IMR-90 (cell line): ENCODE measurements around the gene TK2. TPM values are rescaled to one million over a fixed set of nuclear protein-coding genes. Genes with fewer than 3 reads are reported as not detected.

Experiments used
- ATAC-seq: fragments of 200-7000 bp; cut with Tn5 transposase; 2 replicates; pipeline ENCODE4 v1.9.1; 2020; ENCODE audit warnings: low read depth, mild to moderate bottlenecking, moderate library complexity
- BruUV-seq: library from RNA; stranded (reverse); fragments of 400-500 nt; replicated peaks from 2 replicates; lab custom pipeline; 2021; lab: Mats Ljungman, UMichigan
- CTCF ChIA-PET: fragments of 300-600 bp; formaldehyde crosslinking; extraction: SDS; loops from one replicate; lab custom pipeline; 2021; ENCODE audit warnings: antibody characterized with exemption; lab: Yijun Ruan, JAX
- POLR2A ChIA-PET: fragments of 300-600 bp; sonication (Branson Sonifier 250); formaldehyde crosslinking; loops from one replicate; lab custom pipeline; 2022; ENCODE audit warnings: antibody characterized with exemption; ENCODE audit not compliant: unreplicated experiment; lab: Charles Lee
- DNase-seq: peaks from one replicate; pipeline ENCODE4 v3.0.0; 2013
- H2AFZ ChIP-seq: replicated peaks from 2 replicates; pipeline ENCODE3; 2013; ENCODE audit warnings: low read length, mild to moderate bottlenecking; ENCODE audit not compliant: poor library complexity
- H2AK5ac ChIP-seq: 2 replicates; pipeline ENCODE4 v1.6.1; 2013; ENCODE audit warnings: low read depth, low read length, inconsistent platforms
- H2AK9ac ChIP-seq: replicated peaks from 2 replicates; pipeline ENCODE3; 2013; ENCODE audit warnings: mild to moderate bottlenecking, low read depth, low read length, moderate library complexity; ENCODE audit not compliant: poor library complexity
- H2BK120ac ChIP-seq: 2 replicates; pipeline ENCODE4 v1.6.1; 2013; ENCODE audit warnings: low read depth, low read length, inconsistent platforms
- H2BK15ac ChIP-seq: 3 replicates; pipeline ENCODE4 v1.6.1; 2013; ENCODE audit warnings: low read depth, low read length, inconsistent platforms
- H2BK20ac ChIP-seq: 2 replicates; pipeline ENCODE4 v1.6.1; 2013; ENCODE audit warnings: low read depth, mild to moderate bottlenecking, inconsistent platforms, low read length, moderate library complexity
- H2BK5ac ChIP-seq: 2 replicates; pipeline ENCODE4 v1.6.1; 2013; ENCODE audit warnings: mild to moderate bottlenecking, low read depth, low read length, inconsistent platforms; ENCODE audit not compliant: poor library complexity, severe bottlenecking
- H3K14ac ChIP-seq: replicated peaks from 2 replicates; pipeline ENCODE4 v1.6.1; 2013; ENCODE audit warnings: low read depth, low read length, inconsistent platforms
- H3K18ac ChIP-seq: 2 replicates; pipeline ENCODE4 v1.6.1; 2013; ENCODE audit warnings: low read depth, low read length, control low read depth
- H3K23ac ChIP-seq: 2 replicates; pipeline ENCODE4 v1.6.1; 2013; ENCODE audit warnings: low read depth, low read length, inconsistent platforms
- H3K27ac ChIP-seq: 2 replicates; pipeline ENCODE4 v1.5.1; 2013; ENCODE audit warnings: mild to moderate bottlenecking, control low read depth, low read length; ENCODE audit not compliant: insufficient read depth
- H3K27me3 ChIP-seq: 2 replicates; pipeline ENCODE4 v1.6.1; 2013; ENCODE audit warnings: low read length; ENCODE audit not compliant: control insufficient read depth, insufficient read depth
- H3K36me3 ChIP-seq: 2 replicates; pipeline ENCODE4 v1.6.1; 2013; ENCODE audit warnings: low read length, mixed read lengths; ENCODE audit not compliant: control insufficient read depth, insufficient read depth
- H3K4ac ChIP-seq: 2 replicates; pipeline ENCODE4 v1.6.1; 2013; ENCODE audit warnings: low read depth, low read length, inconsistent platforms
- H3K4me1 ChIP-seq: 2 replicates; pipeline ENCODE4 v1.6.1; 2013; ENCODE audit warnings: low read length, mixed read lengths; ENCODE audit not compliant: control insufficient read depth, insufficient read depth
- H3K4me2 ChIP-seq: 2 replicates; pipeline ENCODE4 v1.6.1; 2013; ENCODE audit warnings: low read depth, mild to moderate bottlenecking, control low read depth, low read length, moderate library complexity
- H3K4me3 ChIP-seq: 2 replicates; pipeline ENCODE4 v1.5.1; 2013; ENCODE audit warnings: low read depth, mild to moderate bottlenecking, control low read depth, low read length, moderate library complexity; ENCODE audit not compliant: insufficient read depth
- H3K56ac ChIP-seq: 2 replicates; pipeline ENCODE4 v1.6.1; 2013; ENCODE audit warnings: low read length, inconsistent platforms; ENCODE audit not compliant: insufficient read depth; ENCODE audit errors: extremely low read depth
- H3K79me1 ChIP-seq, 2 experiments: 2 replicates each; pipeline ENCODE4 v1.6.1; 2013; ENCODE audit warnings: low read length in 2 of 2, inconsistent platforms in 1 of 2, low read depth in 1 of 2
- H3K9ac ChIP-seq: 2 replicates; pipeline ENCODE4 v1.6.1; 2013; ENCODE audit warnings: low read depth, low read length, control low read depth
- H3K9me1 ChIP-seq: 2 replicates; pipeline ENCODE4 v1.6.1; 2013; ENCODE audit warnings: low read length, inconsistent platforms; ENCODE audit not compliant: insufficient read depth
- H3K9me3 ChIP-seq: 2 replicates; pipeline ENCODE4 v1.6.1; 2013; ENCODE audit warnings: low read length; ENCODE audit not compliant: control insufficient read depth, insufficient read depth
- H4K20me1 ChIP-seq: 2 replicates; pipeline ENCODE4 v1.6.1; 2013; ENCODE audit warnings: low read length, inconsistent platforms; ENCODE audit not compliant: insufficient read depth
- H4K5ac ChIP-seq: 2 replicates; pipeline ENCODE4 v1.6.1; 2013; ENCODE audit warnings: mild to moderate bottlenecking, low read depth, low read length, control low read depth
- H4K8ac ChIP-seq, 2 experiments: 2 replicates each; pipeline ENCODE4 v1.6.1; 2013; ENCODE audit warnings: low read depth in 2 of 2, low read length in 2 of 2, control low read depth in 1 of 2, inconsistent platforms in 1 of 2
- H4K91ac ChIP-seq: 2 replicates; pipeline ENCODE4 v1.6.1; 2013; ENCODE audit warnings: low read depth, low read length, inconsistent platforms; ENCODE audit not compliant: insufficient read depth
- CEBPB ChIP-seq: IDR thresholded peaks from 2 replicates; pipeline ENCODE4 v1.6.1; 2012; ENCODE audit warnings: low read depth, low read length, improper control_type of control experiment
- FOS ChIP-seq: fragments of 150-350 bp; IDR thresholded peaks from 2 replicates; pipeline ENCODE4 v1.6.1; 2016; ENCODE audit warnings: low read depth, low read length
- RAD21 ChIP-seq: IDR thresholded peaks from 2 replicates; pipeline ENCODE4 v1.6.1; 2012; ENCODE audit warnings: low read length, improper control_type of control experiment
- WGBS, 2 experiments: methylation state at CpG; one replicate each; pipeline versions ENCODE4 v1.1.5 to v1.1.7; 2013; ENCODE audit warnings: missing lambda C conversion rate in 2 of 2; ENCODE audit not compliant: insufficient read length in 1 of 2; ENCODE audit errors: extremely low coverage in 2 of 2; 5-methylcytosine and 5-hydroxymethylcytosine counted together
- dilution Hi-C: fragments of 300-500 bp; cut with HindIII; formaldehyde crosslinking; loops from one replicate; pipeline ENCODE4 v1.14.3; 2018; ENCODE audit warnings: low sequenced_read_pairs; ENCODE audit not compliant: unreplicated experiment
- in situ Hi-C: fragments of 300-500 bp; cut with MboI; formaldehyde crosslinking; loops from 3 replicates; pipeline ENCODE4 v1.14.3; 2019; ENCODE audit warnings: low sequenced_read_pairs, inconsistent platforms, mixed read lengths
- intact Hi-C: fragments of 100-400 bp; cut with micrococcal nuclease; formaldehyde crosslinking; loops from 2 replicates; pipeline ENCODE4 v1.10.0; 2022
- polyA plus RNA-seq, 3 experiments: library from polyadenylated mRNA; depleted of rRNA; stranded (reverse); fragments of >200 nt; gene quantifications; 2 replicates each; pipeline ENCODE4 v1.2.3, GENCODE V29; 2012; ENCODE audit warnings: low replicate concordance in 1 of 3
- total RNA-seq: library from RNA; depleted of rRNA; stranded (reverse); fragments of >200 nt; gene quantifications from 2 replicates; pipeline ENCODE4 v1.2.3, GENCODE V29; 2012
- TF ChIP-seq, protein P1 (sequence below): fragments of 150-350 bp; IDR thresholded peaks from 2 replicates; pipeline ENCODE4 v1.6.1; 2016; ENCODE audit warnings: low read depth, mild to moderate bottlenecking, low read length, moderate library complexity, borderline replicate concordance

TK2 gene
- total and polyA plus RNA-seq, 2 of the 4 experiments (the other 2 are of a cell fraction) = 14.7 to 16.5 TPM

DNA sequence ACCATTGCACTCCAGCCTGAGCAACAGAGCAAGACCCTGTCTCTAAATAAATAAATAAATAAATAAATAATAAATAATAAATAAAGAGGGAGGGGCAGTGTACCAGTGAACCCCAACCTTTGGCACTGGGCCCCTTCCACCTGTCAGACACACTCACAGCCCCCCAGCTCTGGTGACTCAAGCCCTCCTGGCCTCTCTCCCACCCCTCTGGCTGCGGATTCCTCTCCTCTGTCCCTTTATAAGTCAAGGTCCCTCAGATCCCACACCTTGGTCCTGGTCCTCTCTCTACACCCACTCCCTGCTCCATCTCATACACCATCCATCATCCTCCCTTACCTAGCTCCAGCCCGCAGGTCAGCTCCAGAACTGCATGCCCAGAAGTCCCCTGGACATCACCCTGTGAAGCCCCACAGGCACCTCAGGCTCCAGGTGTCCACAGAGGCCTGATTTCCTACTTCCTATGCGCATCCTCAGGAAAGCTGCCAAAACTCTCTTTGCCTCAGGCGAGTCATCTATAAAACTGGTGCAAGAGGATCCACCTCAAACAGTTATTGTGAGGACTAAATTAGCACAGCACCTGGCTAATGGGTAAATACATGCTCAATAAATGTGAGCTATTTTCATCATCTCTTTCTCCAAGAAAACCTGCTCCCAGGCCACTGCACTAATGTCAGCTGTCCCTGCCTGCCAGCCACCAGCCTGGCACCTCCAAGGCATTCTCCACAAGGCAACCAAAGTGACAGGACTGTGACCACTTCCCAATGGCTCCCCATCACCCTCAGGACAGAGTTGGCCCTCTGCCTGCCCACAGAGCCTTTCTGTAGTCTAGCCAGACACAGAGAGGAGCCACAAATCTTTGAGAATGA is 76.0 kb downstream of the TK2 start (continued):
- TF ChIP-seq FOS = no peak

DNA sequence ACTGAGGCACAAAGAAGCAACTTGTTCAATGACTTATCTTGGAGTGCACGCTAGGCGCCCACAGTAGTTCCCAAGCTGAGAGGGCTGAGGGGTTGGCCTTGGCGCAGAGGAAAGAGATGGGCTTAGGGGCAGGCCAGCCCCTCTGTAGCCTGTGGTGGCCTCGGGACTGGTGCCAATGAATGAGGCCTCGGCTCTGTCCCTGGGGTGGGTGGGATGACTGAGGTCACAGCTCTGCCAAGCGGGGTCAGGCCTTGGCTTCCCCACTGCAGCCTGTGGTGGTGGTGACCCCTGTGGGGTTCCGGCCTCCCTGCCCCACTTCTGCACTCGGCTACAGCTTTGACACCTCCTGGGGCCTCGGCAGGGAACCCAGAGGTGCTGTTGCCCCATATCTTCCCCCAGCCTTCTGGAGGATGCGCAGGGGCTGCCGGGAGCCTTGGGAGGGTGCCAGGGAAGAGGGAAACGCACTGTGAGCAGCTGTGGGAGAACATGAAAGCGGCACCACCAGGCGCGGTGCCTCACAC is 76.8 kb downstream of the TK2 start:
- BruUV-seq = no TSS peak

More for the DNA sequence above, 76.8 kb downstream of the TK2 start:
- TF ChIP-seq RAD21 (no peak), CEBPB (no peak)
- TF ChIP-seq, protein P1, sequence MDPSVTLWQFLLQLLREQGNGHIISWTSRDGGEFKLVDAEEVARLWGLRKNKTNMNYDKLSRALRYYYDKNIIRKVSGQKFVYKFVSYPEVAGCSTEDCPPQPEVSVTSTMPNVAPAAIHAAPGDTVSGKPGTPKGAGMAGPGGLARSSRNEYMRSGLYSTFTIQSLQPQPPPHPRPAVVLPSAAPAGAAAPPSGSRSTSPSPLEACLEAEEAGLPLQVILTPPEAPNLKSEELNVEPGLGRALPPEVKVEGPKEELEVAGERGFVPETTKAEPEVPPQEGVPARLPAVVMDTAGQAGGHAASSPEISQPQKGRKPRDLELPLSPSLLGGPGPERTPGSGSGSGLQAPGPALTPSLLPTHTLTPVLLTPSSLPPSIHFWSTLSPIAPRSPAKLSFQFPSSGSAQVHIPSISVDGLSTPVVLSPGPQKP = no peak
- Histone ChIP-seq H2BK20ac (no peak overlapping the region), H2BK120ac (no peak overlapping the region), H4K8ac (no peak overlapping the region), H3K56ac (no peak overlapping the region), H2AK5ac (no peak overlapping the region), H4K5ac (no peak overlapping the region), H2AK9ac (no peak overlapping the region), H2AFZ (no peak overlapping the region), H3K27me3 (peaks cover 44% of the 10 kb centered on the region; the same call in 1 of the 2 replicates), H4K91ac (no peak overlapping the region), H3K14ac (no peak overlapping the region), H2BK15ac (no peak overlapping the region), H3K27ac (no peak overlapping the region), H3K36me3 (no peaks in the 10 kb centered on the region), H3K9me1 (no peaks in the 10 kb centered on the region), H3K4me3 (no peak overlapping the region), H3K79me1 (no peaks in the 10 kb centered on the region), H3K23ac (no peak overlapping the region), H4K20me1 (no peaks in the 10 kb centered on the region), H2BK5ac (no peak overlapping the region), H3K18ac (no peak overlapping the region), H3K4me2 (no peak overlapping the region), H3K9ac (no peak overlapping the region), H3K9me3 (no peaks in the 10 kb centered on the region), H3K4me1 (no peaks in the 10 kb centered on the region), H3K4ac (no peak overlapping the region)
- dilution Hi-C loops = no loop called here
- in situ Hi-C loops = no loop called here
- DNase-seq = no peak
- no peak for ATAC-seq
- intact Hi-C loops = no loop called here
- POLR2A ChIA-PET = no interaction called here
- 95% methylated on average over 3 of the region's 15 CpGs; no CpG with 5 or more reads in 1 of the 2 experiments for WGBS, 2 experiments
- CTCF ChIA-PET = no interaction called here
